OCI-LY7 (cell line): ENCODE data around the gene KRT37. TPM values are rescaled to one million over a fixed set of nuclear protein-coding genes. Genes with fewer than 3 reads are reported as not detected.
"Not testable (repeated sequence)": the region's sequence is repeated elsewhere in the genome, so short reads cannot be mapped to it uniquely, and the experiment has no call there.

ENCODE experiments used
- BruUV-seq: library from RNA; stranded (reverse); fragments of 400-500 nt; replicated peaks from 2 replicates; lab custom pipeline; 2021; lab: Mats Ljungman, UMichigan
- CTCF ChIA-PET: fragments of 300-600 bp; sonication (Branson Sonifier 250); formaldehyde crosslinking; loops from one replicate; lab custom pipeline; 2022; ENCODE audit warnings: antibody characterized with exemption; ENCODE audit not compliant: unreplicated experiment; lab: Charles Lee
- POLR2A ChIA-PET: fragments of 300-600 bp; sonication (Branson Sonifier 250); formaldehyde crosslinking; loops from one replicate; lab custom pipeline; 2022; ENCODE audit warnings: antibody characterized with exemption; lab: Charles Lee
- DNase-seq: peaks from one replicate; pipeline ENCODE4 v3.0.0-alpha.2; 2015; ENCODE audit warnings: low spot score
- H2AFZ ChIP-seq: fragments of 200-600 bp; sonication (generic), shearing (Covaris generic); 2 replicates; pipeline ENCODE4 v1.6.1; 2014; ENCODE audit warnings: mild to moderate bottlenecking, antibody characterized with exemption, low read length, moderate library complexity
- H3K27ac ChIP-seq: fragments of 200-600 bp; sonication (generic); 2 replicates; pipeline ENCODE4 v1.5.1; 2014; ENCODE audit warnings: mixed run types, low read depth, mild to moderate bottlenecking, moderate library complexity, low read length, inconsistent platforms; ENCODE audit not compliant: poor library complexity, severe bottlenecking
- H3K36me3 ChIP-seq: fragments of 200-600 bp; sonication (generic); 2 replicates; pipeline ENCODE4 v1.6.1; 2014; ENCODE audit warnings: mild to moderate bottlenecking, antibody characterized with exemption, low read length, moderate library complexity, mixed read lengths; ENCODE audit not compliant: insufficient read depth
- H3K4me1 ChIP-seq: fragments of 200-600 bp; sonication (generic); 2 replicates; pipeline ENCODE4 v1.5.1; 2014; ENCODE audit warnings: mild to moderate bottlenecking, low read length; ENCODE audit not compliant: insufficient read depth, poor library complexity, severe bottlenecking
- H3K4me2 ChIP-seq: fragments of 200-600 bp; sonication (generic); 2 replicates; pipeline ENCODE4 v1.6.1; 2014; ENCODE audit warnings: mild to moderate bottlenecking, low read length
- H3K4me3 ChIP-seq: fragments of 200-600 bp; sonication (generic); 2 replicates; pipeline ENCODE4 v1.5.1; 2014; ENCODE audit warnings: mild to moderate bottlenecking, low read depth, low read length; ENCODE audit not compliant: poor library complexity, severe bottlenecking
- H3K79me2 ChIP-seq: fragments of 200-600 bp; sonication (generic); 2 replicates; pipeline ENCODE4 v1.6.1; 2016; ENCODE audit warnings: low read depth, mild to moderate bottlenecking, low read length, moderate library complexity, mixed read lengths; ENCODE audit not compliant: insufficient read depth
- H3K9me2 ChIP-seq: fragments of 200-600 bp; sonication (generic); 2 replicates; pipeline ENCODE4 v1.6.1; 2016; ENCODE audit warnings: mild to moderate bottlenecking, low read length, mixed read lengths; ENCODE audit not compliant: insufficient read depth
- H3K9me3 ChIP-seq: fragments of 200-600 bp; sonication (generic); 2 replicates; pipeline ENCODE4 v1.6.1; 2014; ENCODE audit warnings: mild to moderate bottlenecking, mixed run types, low read length, mixed read lengths
- H4K20me1 ChIP-seq: fragments of 200-600 bp; sonication (generic); 2 replicates; pipeline ENCODE4 v1.6.1; 2014; ENCODE audit warnings: mild to moderate bottlenecking, antibody characterized with exemption, low read length, moderate library complexity, mixed read lengths; ENCODE audit not compliant: insufficient read depth
- EZH2phosphoT487 ChIP-seq: fragments of 200-600 bp; sonication (generic); IDR thresholded peaks from 2 replicates; pipeline ENCODE4 v1.6.1; 2018; ENCODE audit warnings: low read depth, borderline replicate concordance, mild to moderate bottlenecking, mixed run types, antibody characterized with exemption, low read length, moderate library complexity, mixed read lengths
- intact Hi-C: fragments of 100-400 bp; cut with micrococcal nuclease; formaldehyde crosslinking; loops from one replicate; pipeline ENCODE4 v1.10.0; 2022; ENCODE audit not compliant: unreplicated experiment
- total RNA-seq, 2 experiments: library from RNA; depleted of rRNA in 1 of 2; stranded (reverse); fragments of >200 nt in 1 of 2; shearing (Covaris generic) in 1 of 2; gene quantifications; 2 replicates each; pipeline ENCODE4 v1.2.3, GENCODE V29; 2014 to 2022
- TF ChIP-seq, protein P1 (sequence below): fragments of 200-600 bp; sonication (generic); conservative IDR thresholded peaks from 2 replicates; pipeline ENCODE4 v1.5.1; 2014; ENCODE audit warnings: mild to moderate bottlenecking, antibody characterized with exemption, low read length, moderate library complexity, mixed read lengths

The KRT37 gene
- total RNA-seq, 2 experiments from 2014 or later = not detected

DNA sequence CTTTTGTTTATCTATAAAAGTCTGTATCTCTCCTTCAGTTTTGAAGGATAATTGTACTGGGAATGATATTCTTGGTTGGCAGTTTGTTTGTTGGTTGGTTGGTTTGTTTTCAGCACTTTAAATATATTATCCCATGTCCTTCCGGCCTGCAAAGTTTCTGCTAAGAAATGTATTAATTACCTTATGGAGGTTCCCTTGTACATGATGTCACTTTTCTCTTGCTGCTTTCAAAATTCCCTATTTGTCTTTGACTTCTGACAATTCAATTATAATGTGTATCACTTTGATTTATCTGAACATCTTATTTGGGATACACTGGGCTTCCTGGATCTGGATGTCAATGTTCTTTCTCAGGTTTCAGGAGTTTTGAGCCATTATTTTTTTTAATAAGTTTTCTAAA is 38.2 kb downstream of the KRT37 start:
- Histone ChIP-seq H3K79me2 (no peaks in the 10 kb centered on the region), H4K20me1 (no peaks in the 10 kb centered on the region), H2AFZ (no peak overlapping the region), H3K4me2 (no peak overlapping the region), H3K4me1 (no peaks in the 10 kb centered on the region), H3K9me3 (peaks cover 9% of the 10 kb centered on the region; the same call in 1 of the 2 replicates), H3K36me3 (no peaks in the 10 kb centered on the region), H3K4me3 (no peak overlapping the region), H3K9me2 (no peaks in the 10 kb centered on the region), H3K27ac (no peak overlapping the region)
- no peak for DNase-seq
- TF ChIP-seq, protein P1, sequence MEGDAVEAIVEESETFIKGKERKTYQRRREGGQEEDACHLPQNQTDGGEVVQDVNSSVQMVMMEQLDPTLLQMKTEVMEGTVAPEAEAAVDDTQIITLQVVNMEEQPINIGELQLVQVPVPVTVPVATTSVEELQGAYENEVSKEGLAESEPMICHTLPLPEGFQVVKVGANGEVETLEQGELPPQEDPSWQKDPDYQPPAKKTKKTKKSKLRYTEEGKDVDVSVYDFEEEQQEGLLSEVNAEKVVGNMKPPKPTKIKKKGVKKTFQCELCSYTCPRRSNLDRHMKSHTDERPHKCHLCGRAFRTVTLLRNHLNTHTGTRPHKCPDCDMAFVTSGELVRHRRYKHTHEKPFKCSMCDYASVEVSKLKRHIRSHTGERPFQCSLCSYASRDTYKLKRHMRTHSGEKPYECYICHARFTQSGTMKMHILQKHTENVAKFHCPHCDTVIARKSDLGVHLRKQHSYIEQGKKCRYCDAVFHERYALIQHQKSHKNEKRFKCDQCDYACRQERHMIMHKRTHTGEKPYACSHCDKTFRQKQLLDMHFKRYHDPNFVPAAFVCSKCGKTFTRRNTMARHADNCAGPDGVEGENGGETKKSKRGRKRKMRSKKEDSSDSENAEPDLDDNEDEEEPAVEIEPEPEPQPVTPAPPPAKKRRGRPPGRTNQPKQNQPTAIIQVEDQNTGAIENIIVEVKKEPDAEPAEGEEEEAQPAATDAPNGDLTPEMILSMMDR = no peak
- TF ChIP-seq EZH2phosphoT487 = no peak
- CTCF ChIA-PET = no interaction called here
- POLR2A ChIA-PET = no interaction called here
- BruUV-seq = no TSS peak
- intact Hi-C loops = no loop called here

DNA sequence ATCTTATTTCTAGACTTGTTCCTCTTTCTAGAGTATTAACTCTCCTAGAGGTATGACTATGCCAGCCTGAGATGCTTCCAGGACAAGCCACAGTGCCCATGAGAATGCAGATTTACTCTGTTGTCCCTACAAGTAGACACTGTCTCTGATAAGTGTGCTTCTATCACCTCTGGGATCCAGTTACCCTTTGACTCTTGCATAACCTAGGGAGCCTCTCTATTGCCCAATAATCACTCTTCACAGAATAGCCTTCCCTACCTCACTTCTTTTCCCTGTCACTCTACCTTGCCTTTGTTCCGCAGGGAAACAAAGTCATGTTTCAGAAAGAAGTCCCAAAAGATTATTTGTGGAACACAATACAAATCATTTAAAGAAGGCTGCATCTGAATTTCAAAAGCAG is 40.7 kb downstream of the KRT37 start:
- no peak overlapping the region for H3K4me3 ChIP-seq
- POLR2A ChIA-PET = no interaction called here
- intact Hi-C loops = no loop called here
- H2AFZ ChIP-seq = no peak overlapping the region
- H4K20me1 ChIP-seq = no peaks in the 10 kb centered on the region
- H3K9me2 ChIP-seq = no peaks in the 10 kb centered on the region
- no peak for DNase-seq
- no peaks in the 10 kb centered on the region for H3K36me3 ChIP-seq
- H3K9me3 ChIP-seq = peaks cover 9% of the 10 kb centered on the region; the same call in 1 of the 2 replicates
- TF ChIP-seq, protein P1 = no peak
- TF ChIP-seq EZH2phosphoT487 = no peak
- H3K4me2 ChIP-seq = no peak overlapping the region
- no peaks in the 10 kb centered on the region for H3K4me1 ChIP-seq
- no peaks in the 10 kb centered on the region for H3K79me2 ChIP-seq
- BruUV-seq = no TSS peak
- CTCF ChIA-PET = no interaction called here
- H3K27ac ChIP-seq = no peak overlapping the region

- ChIA-PET POLR2A (no interaction called here), CTCF (no interaction called here)
- intact Hi-C loops = no loop called here
- H4K20me1 ChIP-seq = no peaks in the 10 kb centered on the region
- H3K9me3 ChIP-seq = peaks cover 9% of the 10 kb centered on the region; the same call in 1 of the 2 replicates
- no peak overlapping the region for H3K4me3 ChIP-seq
- no peaks in the 10 kb centered on the region for H3K4me1 ChIP-seq
- no peak for DNase-seq
- H3K9me2 ChIP-seq = no peaks in the 10 kb centered on the region
- H3K79me2 ChIP-seq = no peaks in the 10 kb centered on the region
- H3K36me3 ChIP-seq = no peaks in the 10 kb centered on the region
- no peak overlapping the region for H3K27ac ChIP-seq
- no peak overlapping the region for H2AFZ ChIP-seq
- no peak for TF ChIP-seq EZH2phosphoT487
- BruUV-seq = no TSS peak
- no peak overlapping the region for H3K4me2 ChIP-seq
Measured at GRCh38 chr17:41382394-41382793, 42.0 kb downstream of the KRT37 start.

DNA sequence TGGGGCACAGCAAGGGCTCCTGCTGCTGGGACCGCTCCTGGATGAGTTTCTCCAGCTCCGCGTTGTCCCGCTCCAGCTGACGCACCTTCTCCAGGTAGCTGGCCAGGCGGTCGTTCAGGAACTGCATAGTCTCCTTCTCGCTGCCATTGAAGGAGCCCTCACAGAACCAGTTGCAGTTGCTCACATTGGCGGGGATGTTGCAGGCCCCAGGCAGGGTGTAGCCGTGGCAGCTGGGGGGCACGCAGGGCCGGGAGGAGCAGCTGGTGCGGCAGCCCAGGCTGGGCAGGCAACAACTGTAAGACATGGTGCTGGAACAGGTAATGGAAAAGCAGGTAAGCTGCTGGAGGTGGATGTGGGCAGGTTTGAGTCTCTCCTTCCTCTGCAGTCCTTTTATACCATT is 42.4 kb downstream of the KRT37 start, which contains the start of gene KRT34:
TSS of gene KRT34 (minus strand) at position 364 of the 400 bp plus-strand sequence. CDS start at position 304, 60 bp downstream.
- H2AFZ ChIP-seq, POLR2A ChIA-PET, H3K4me3 ChIP-seq, H3K4me2 ChIP-seq, CTCF ChIA-PET, BruUV-seq, H3K27ac ChIP-seq, H3K4me1 ChIP-seq, H4K20me1 ChIP-seq, H3K36me3 ChIP-seq, H3K9me3 ChIP-seq, H3K9me2 ChIP-seq, DNase-seq, intact Hi-C loops, H3K79me2 ChIP-seq: not testable (repeated sequence)

GRCh38 chr17:41380091-41380490 is 44.3 kb downstream of the KRT37 start:
- H4K20me1 ChIP-seq, H2AFZ ChIP-seq, BruUV-seq, H3K27ac ChIP-seq, H3K36me3 ChIP-seq, H3K4me3 ChIP-seq, POLR2A ChIA-PET, H3K79me2 ChIP-seq, DNase-seq, H3K4me2 ChIP-seq, H3K9me2 ChIP-seq, H3K9me3 ChIP-seq, intact Hi-C loops, H3K4me1 ChIP-seq: not testable (repeated sequence)
- CTCF ChIA-PET = interaction anchor here (0.6 kb wide), 1 partner anchor 204 kb away, joined by 4 read pairs; no protein-coding TSS in a partner anchor
